Raji (cell line): ENCODE measurements around the gene GLT8D2.

Experiments
- POLR2A ChIP-seq: IDR thresholded peaks from 2 replicates; pipeline ENCODE4 v1.6.1; 2011; ENCODE audit warnings: low read depth, low read length, control low read depth; ENCODE audit not compliant: insufficient read depth

The GLT8D2 gene

GRCh38 chr12:103948746-103949406 lies 101.1 kb downstream of the GLT8D2 start:
- no peak for TF ChIP-seq POLR2A

GRCh38 chr12:103947871-103948555 lies 102.0 kb downstream of the GLT8D2 start:
- TF ChIP-seq POLR2A: no peak

GRCh38 chr12:103944964-103945363 lies 105.0 kb downstream of the GLT8D2 start:
- no peak for TF ChIP-seq POLR2A
